HG03378 (cell line): ENCODE data around the gene SBF2.
A peak's percentile ranks its signal among the peaks of the same experiment; 100 is the strongest.

Source experiments
- ATAC-seq: cut with Tn5 transposase; IDR thresholded peaks from one replicate; pipeline ENCODE4 v1.9.1; 2021; ENCODE audit warnings: mild to moderate bottlenecking, moderate library complexity; ENCODE audit not compliant: unreplicated experiment

Gene SBF2

DNA sequence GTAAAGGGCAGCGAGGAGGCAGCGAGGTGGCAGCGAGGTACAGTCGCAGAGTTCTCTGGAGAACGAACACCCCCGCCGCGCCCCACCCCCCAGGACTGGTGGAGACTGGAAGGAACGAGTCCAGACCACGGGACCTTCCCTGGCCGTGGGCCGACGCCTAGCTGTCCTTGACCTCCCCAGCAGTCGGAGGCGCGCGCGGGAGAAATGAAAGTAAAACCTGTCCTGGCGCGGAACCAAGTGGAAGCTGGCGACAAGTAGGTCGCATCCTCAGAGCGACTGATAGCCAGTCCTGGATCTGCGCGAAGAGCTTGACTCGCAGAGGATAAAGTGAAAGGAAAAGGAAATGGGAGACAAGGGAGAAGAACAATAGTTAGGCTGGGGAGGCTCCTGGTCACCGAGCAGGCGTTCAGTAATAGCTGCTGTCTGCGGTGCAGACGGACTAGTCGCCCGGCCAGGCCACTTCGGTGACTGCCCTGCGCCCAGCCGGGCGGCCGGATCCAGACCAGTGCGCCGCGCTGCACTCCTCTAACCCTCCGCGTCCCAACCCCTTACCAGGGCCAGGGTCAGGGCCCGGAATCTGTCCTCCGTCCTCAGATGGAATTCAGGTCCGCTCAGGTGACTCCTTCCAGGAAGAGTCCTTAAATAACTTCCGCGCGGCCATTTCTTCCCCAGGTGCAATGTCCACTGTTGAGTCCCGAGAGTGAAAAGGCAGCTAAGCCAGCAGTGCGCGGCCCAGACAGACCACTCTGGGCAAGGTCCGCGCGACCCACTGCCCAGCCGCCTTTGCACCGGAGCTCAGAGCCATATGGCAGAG is 8.9 kb upstream of the SBF2 start:
- no peak for ATAC-seq

DNA sequence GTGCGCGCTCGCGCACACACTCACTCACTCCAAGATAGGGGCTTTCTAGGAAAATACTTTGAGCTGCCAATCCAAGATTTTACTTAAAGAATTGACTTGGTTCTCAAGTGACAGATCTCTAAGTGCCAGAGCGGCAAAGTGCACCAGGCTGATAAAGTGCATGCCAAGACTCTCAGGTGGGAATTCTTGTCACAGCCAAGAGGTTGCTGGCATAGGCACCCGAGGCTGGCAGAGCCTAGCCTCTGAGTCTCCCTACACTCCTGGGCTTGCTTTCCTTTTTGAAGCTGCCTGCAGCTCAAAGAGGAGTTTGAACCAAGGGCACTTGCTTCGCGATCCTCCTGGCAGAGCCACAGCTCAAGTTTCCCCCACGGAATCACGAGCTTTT is 8.3 kb upstream of the SBF2 start:
- no peak for ATAC-seq

DNA sequence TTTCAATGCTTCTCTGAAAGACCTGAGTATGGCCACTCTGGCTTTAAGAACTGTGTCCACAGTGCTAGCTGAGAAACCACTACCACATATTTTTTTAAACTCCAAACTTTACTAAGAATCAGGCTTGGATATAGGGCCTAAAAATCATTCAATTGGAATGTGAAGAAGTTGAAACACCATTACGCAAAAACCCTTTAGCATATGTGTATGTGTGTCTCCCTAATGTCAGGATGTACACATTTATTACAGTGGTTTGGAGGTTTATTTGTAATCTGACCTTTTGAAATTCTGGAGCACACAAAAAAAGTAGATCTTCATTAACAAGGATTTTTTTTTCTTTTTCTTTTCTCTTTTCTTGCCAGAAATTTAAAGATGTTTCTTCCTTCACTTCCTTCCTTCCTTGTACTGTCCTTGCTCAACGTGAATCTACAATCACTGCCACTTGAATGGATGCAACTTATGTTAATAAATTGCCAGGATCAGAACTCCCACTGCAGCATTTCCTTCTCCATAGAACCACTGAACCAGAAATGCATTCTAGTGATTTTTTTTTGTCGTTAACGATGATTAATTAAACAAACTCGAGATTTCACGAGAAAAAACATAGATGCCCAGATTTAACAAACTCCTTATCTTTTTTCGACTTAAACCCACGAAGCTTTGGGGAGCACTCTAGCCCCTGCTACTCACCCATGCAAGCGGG is 7.8 kb upstream of the SBF2 start:
- no peak for ATAC-seq

DNA sequence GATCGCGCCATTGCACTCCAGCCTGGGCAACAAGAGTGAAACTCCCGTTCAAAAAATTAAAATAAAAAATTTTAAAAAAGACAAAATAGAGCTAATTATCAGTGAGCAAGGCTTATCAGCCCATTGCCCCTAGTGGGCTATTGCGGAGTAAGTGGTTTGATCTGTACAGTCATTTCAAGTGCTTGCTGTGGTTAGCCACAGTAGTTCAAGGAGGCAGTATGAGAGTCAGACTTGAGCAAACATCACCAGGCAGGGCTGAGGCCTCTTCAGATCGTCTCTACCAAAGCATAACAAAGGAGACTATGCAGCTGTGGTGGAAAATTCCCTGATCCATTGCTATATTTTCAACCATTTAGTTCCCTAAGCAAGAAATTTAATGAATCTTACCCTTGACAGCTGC is 4.3 kb upstream of the SBF2 start:
- ATAC-seq = peak; percentile 94

DNA sequence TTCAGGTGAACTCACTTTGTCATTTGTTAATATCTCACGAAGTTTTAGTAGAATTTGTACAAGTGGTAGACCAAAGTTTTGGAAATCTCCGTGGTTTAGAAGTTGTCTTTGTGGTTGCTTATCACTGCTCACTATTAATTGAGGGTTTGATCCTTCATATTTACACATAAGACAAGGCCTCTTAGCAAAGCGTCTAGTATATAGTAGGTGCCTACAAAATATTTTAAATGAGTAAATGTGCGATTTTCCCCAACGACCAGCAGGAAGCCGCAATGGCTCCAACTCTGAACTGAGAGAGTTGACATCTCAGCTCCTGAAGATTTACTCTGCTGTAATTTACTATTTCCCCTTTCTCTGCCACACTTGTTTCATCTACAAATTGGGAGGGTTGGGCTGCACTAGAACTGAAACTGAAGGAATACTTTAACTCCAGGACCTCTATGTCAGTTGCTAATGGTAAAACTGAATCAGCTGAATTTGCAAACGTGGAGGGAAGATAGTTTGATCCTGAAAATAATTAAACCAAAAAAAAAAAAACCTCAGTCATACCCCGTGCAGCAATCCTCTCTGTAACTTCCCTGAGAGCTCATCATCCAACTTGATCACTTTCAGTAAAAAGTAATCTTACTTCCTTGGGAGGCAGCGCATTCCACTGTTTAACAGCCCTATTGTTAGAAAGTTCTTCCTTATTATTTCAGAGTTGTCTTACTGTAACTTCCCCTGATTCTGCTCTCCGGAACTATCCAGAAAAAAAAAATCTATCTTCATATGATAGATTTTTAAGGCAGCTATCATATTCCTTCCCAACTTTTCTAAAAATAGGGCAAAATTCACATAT is 1.3 kb upstream of the SBF2 start:
- no peak for ATAC-seq

DNA sequence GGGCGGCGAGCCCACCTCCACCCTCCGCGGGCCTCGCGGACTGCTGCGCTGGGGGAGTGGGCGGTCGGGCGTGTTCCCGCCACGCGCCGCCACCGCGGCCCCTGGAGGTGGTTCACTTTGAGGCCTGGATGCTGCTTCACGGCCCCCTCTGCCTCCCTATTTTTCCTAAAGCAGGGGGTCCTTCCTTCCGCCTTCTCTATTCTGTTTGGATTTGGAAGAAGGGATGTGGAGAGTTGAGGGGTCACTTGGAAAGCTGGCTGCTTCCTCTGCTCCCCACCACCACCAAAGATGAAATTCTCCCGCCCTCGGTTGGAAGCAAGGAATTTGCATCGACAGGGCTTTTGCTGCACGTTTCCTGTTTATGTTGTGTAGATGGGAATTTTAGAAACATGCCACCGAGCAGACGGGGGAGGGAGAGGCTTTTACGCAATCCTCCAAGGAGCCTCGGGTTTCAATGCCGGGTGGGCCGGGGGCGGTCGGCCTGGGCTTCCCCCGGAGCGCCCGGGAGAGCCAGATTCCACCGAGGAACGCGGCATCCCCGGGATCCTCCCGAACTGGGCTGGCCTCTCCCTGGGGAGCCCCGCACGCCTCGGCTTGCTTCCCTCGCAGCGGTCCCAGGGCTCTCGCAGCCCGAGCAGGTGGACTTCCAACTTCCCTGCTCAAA is 403 bp upstream of the SBF2 start:
- no peak for ATAC-seq

DNA sequence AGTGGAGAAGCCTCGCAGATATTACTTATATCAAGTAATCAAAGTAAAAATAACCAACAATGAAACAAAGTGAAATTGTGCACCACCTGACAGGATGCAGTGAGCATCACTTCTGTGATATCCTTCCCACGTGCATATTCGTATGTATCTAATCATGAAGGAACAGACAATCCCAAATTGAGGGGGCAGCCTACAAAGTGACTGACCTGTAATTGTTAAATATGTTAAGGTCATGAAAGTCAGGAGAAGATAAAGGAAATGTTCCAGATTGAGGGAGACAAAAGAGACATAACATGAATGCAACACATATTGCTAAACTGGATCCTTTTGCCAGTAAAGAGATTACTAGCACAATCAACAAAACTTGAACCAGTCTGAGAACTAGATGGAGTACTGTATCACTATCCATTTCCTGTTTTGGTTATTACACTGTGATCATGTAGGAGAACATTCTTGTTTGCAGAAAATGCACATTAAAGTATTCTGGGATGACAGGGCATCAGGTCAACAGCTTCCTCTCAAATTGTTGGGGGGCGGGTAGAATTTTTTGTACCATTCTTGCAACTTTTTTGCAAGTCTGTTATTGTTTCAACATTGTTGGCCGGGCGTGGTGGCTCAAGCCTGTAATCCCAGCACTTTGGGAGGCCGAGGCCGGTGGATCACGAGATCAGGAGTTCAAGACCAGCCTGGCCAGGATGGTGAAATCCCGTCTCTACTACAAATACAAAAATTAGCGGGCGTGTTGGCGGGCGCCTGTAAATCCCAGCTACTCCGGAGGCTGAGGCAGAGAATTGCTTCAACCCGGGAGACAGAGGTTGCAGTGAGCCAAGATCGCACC is 2.0 kb downstream of the SBF2 start:
- no peak for ATAC-seq

DNA sequence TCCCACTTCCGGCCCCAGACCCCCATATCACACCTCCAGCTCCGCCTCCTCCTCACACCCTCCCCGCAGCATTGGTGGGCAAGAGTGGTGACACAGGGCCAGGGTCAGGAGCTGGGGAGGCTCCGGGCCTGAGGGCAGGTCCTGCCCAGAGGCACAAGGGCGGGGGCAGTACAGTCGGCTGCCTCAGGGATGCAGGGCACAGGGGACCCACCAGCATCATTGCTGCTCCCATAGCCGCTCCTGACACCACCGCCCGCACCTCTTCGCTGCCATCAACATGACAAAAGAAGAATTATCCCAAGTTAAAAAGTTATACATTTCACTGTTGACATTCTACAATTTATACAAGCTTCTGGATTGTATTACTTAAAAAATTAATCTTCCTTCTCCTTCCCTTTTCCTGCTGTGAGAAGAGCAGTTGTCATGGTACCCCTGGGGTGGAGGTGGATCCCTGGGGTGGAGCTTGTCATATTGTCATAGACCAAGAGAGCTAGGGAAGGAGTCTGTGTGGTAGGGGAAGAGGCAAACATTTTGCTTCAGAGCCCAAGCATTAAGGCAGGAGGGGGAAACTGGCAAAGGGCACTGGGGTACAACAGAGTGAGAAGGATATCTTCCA is 4.1 kb downstream of the SBF2 start:
- ATAC-seq = no peak

DNA sequence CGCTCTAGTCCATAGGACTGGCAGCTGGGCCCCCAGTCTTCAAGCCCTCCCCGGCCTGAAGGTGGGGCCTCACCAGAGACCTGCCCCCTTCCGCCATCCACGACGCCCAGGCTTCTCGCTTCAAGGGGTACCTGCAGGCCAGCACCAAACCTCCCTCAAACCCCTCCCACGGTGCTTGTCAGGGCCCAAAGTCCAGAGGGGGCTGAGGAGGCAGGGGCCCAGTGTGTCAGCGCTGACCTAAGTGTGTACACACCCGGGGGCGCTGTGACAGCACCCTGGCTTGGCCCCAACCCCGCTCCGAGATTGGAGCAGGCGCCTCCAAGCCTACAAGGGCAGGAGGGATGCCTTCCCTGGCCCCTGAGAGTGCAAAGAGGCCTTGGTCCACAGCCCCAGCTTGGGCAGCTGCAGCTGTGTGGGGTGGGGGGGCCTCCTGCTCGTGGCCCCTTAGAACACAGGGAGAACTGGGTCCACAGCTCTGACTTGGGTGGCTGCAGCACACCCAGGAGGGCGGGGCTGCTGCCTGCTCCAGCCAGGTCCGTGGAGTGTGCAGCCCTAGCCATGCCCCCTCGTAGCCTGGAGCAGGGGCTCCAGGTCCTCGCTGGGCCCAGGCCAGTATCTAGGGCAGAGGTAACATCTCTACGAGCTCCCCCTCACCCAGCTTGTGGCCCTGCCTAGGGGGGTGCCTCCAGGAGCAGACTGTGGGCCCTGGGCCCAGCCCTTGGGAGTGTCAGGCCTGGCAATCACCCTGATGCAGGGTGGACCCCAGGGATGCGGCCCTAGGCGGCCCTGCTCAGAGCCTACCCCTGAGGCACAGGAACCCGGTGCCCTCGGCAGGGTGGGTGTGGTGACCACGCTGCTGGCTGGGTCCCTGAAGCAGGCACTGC is 4.9 kb downstream of the SBF2 start:
- no peak for ATAC-seq

DNA sequence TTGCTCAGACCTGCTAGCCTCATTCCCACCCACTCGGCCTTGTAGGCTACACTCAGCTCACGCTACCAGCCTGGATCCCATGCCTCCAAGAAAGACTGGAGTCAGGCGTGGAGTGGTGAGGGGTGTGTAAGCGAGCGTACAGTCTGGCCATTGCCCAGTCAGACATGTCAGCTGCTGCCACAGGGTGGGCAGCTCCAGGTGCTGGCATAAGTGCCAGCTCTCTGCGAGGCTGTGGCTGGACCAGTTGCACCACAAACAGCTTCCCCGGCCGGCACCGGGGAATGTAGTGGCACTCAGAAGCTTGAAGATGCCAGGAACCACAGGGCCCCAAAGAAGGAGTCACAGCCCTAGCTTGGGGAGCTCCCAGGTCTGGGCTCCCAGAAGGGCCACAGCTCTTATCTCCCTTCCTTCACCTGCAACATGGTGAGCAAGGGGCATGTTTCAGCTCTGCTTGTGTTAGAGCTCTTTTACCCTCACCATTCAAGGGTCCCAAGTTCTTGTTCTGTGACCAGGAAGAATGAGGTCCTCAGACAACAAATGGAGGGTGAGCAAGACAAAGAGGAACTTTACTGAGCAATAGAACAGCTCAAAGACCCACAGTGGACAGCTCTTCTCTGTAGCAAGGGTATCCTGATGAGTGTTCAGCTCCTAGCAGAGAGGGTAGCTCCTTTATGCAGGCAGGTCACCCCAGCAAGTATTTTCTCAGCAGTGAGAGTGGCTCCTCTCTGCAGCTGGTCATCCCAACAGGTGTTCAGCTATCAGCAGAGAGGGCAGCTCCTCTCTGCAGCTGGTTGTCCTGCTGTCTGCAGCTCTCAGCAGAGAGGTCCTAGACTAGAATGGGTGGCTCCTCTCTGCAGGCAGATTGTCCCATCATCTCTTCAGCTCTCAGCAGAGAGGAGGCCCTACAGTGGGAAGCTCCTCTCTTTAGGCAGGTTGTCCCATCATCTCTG is 6.0 kb downstream of the SBF2 start:
- ATAC-seq = no peak

DNA sequence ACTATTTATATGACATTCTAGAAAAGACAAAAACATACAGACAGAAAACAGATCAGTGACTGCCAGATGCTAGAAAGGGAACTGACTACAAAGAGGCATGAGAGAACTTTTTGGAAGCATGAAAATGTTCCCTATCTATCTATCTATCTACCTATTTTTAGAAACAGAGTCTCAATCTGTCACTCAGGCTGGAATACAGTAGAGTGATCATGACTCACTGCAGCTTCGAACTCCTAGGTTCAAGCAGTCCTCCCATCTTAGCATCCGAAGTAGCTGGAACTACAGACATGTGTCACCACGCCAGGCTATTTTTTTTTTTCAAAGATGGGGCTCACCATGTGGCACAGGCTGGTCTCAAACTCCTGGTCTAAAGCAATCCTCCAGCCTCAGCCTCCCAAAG is 6.9 kb downstream of the SBF2 start:
- ATAC-seq = no peak

DNA sequence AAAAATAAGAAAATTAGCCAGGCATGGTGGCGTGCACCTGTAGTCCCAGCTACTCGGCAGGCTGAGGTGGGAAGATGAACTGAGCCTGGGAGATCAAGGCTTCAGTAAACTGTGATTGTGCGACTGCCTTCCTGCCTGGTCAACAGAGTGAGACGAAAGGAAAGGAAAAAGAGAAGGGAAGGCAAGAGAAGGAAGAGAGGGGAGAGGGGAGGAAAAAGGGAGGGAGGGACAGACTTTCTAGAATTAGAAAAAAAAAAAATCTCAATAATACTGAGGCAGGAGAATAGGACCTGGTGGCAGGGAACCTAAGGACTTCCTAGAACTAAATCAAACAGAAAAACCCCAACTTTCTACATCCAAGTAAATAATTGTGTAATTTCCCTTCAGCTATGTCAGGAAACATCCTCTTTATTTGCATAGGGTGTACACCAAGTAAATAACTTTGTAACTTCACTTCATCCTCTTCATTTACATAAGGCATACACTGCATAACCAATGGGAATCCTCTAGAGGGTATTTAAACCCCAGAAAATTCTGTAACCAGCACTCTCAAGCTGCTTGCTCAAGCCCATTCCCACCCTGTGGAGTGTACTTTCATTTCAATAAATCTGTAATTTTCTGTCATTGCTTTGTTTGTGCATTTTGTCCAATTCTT is 8.7 kb downstream of the SBF2 start:
- ATAC-seq = no peak

DNA sequence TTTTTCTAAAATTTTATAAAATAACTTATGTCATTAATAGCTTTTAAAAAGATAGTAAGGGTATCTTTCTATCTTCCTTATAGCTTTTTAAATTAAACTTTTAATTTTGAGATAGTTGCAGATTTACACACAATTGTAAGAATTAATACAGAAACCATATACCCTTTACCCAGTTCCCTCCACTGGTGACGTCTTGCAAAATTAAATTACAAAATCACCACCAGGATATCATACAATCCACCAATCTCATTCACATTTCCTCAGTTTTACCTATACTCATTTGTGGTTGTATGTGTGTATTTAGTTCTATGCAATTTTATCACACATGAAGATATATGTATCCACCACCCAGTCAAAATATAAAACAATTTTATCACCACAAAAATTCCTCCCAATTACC is 10.0 kb downstream of the SBF2 start:
- no peak for ATAC-seq

DNA sequence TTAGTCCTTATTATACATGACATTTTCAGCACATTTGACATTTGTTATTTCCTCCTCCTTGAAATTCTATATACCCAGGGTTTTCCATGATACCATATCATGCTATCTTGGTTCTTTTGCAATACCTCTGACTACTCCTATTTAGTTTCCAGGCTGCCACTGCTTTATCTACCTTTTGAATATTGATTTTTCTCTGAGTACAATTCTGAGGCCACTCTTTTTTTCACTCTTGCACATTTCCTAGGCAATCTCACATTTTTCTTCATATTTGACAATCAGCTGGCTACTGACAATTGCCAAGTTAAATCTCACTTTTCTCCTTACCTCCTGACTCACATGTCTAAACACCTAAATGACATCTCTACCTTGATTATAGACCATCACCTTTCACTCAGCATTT is 11.9 kb downstream of the SBF2 start:
- no peak for ATAC-seq

DNA sequence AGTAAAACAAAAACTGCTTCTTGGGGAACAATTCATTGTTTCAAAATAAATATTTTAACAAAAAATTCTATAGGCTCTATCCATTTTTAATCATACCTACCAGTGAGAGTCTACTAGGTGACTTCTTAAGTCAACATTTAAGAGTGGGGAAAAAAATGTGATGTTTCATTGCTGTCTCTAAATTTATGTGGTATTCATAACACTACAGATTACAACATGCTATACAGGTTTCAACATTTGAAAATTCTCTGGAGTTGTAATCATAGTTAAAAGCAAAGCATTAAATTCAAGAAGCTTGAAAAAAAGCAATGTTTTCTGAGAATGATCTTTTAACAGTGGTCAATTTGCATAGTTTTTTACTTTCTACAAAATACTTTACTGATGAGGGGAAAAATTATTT is 18.3 kb downstream of the SBF2 start:
- no peak for ATAC-seq

DNA sequence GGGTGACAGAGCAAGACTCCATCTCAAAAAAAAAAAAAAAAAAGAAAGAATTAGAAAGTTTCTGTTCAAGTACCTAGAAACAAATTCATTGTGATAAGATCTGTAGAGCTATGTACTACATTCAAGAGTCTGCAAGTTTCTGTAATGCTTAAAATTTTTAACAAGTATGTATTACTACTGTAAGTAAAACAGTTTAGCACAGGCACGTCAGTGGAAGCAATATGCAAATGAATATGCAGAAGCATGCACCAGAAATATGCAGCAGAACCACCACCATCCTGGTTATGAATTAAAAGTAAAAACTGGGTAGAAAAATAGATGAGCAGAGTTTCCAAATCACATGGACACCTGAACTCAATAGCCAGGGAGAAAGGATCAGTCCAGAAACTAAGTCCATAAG is 19.3 kb downstream of the SBF2 start:
- ATAC-seq = no peak

DNA sequence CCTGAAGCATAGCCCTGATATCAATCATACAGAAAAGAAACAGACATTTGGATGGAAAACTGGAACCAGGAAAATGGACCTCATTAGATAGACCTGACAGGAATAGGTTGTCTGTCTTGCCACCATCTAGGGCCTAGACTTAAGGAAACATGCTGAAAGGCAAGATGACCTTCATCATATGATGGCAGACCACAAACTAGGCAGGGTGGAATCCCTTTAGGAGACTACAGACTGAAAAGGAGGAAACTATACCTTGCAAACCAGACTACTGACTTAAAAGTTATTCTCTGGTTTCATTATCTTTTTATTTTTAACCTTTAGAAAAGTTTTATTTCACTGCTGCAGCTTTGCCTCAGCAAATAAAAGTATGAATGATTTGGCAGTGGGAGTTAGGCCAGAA is 20.3 kb downstream of the SBF2 start:
- no peak for ATAC-seq
